COLO829 (cell line): Measurements from ENCODE around the gene GPR35.
A peak's percentile ranks its signal among the peaks of the same experiment; 100 is the strongest.

Experiments used
- DNase-seq: peaks from one replicate; pipeline ENCODE4 v3.0.0; 2012; ENCODE audit warnings: low spot score

The GPR35 gene, protein sequence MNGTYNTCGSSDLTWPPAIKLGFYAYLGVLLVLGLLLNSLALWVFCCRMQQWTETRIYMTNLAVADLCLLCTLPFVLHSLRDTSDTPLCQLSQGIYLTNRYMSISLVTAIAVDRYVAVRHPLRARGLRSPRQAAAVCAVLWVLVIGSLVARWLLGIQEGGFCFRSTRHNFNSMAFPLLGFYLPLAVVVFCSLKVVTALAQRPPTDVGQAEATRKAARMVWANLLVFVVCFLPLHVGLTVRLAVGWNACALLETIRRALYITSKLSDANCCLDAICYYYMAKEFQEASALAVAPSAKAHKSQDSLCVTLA

DNA sequence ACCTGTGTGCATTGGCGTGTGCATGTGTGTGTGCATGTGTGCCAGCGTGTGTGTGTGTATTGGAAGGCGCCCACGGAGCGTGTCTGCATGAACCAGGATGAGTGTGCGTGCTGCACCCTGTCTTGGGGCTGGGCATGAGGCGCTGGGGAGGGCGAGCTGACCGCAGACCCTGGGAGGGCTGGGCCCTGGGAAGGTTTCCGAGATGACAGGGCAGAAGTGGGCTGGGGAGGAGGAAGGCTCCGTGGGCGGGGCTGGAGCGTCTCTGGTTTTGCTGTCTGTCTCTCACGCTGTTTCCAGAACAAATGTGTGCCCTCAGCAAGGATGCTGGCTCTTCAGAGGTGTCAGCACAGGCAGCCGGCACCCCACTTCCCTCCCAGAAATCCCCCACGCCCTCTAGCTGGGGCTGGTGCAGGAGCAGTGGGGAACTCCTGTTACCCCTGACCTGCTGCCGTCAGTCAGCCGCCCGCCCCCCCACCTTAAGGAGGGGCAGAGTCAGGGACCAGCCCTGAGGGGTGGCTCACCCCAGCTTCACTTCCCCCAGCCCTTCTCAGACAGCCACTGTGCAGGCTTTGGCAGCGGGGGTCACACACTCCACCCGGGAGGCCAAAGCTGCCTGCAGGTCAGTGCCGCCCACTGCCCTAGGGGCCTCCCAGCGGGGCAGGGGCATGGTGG, at the start of gene GPR35:
Gene GPR35 (plus strand): TSS at position 531 of the 672 bp plus-strand sequence. CDS start 4,473 bp downstream, outside the sequence.
- DNase-seq = no peak

DNA sequence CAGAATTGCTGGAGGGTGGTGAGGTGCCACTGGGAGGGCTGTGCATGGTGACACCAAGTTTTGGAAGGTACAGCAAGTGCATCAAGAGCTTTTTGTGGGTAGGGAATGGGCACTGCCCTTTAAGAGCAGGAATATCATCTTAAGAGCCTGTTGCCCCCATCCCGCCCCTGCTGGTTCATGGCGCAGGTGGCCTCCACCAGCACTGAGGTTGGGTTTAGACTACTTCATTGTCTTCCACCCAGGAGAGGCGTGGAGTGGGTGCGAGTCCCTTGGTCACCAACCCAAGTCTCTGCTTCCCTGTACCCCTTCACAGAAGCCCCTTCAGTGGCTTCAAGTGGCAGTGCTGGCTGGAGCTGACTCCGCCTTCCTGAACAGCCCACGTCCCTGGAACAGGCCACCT, 49.2 kb upstream of the GPR35 start:
- no peak for DNase-seq

DNA sequence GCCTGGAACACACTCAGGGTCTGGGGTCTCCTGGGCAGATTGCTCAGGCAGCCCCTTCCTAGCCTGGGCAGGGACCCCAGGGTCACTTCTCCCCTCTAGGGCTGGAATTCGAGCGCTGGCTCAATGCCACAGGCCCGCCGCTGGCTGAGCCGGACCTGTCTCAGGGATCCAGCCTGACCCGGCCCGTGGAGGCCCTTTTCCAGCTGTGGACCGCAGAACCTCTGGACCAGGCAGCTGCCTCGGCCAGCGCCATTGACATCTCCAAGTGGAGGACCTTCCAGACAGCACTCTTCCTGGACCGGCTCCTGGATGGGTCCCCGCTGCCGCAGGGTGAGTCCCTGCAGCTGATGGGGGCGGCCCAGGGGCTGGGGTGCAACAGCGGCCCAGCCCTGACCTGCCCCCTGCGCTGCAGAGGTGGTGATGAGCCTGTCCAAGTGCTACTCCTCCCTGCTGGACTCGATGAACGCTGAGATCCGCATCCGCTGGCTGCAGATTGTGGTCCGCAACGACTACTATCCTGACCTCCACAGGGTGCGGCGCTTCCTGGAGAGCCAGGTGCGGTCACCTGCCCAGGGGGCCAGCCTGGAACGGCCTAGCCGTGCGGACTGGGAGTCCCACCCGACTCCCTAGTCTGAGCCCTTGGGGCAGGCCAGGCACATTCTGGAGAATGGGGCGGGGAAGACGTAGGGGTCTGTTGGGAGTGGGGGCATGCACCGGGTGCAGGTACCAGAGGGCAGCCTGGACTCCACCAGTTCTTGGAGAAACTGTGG, 48.7 kb upstream of the GPR35 start:
- no peak for DNase-seq

DNA sequence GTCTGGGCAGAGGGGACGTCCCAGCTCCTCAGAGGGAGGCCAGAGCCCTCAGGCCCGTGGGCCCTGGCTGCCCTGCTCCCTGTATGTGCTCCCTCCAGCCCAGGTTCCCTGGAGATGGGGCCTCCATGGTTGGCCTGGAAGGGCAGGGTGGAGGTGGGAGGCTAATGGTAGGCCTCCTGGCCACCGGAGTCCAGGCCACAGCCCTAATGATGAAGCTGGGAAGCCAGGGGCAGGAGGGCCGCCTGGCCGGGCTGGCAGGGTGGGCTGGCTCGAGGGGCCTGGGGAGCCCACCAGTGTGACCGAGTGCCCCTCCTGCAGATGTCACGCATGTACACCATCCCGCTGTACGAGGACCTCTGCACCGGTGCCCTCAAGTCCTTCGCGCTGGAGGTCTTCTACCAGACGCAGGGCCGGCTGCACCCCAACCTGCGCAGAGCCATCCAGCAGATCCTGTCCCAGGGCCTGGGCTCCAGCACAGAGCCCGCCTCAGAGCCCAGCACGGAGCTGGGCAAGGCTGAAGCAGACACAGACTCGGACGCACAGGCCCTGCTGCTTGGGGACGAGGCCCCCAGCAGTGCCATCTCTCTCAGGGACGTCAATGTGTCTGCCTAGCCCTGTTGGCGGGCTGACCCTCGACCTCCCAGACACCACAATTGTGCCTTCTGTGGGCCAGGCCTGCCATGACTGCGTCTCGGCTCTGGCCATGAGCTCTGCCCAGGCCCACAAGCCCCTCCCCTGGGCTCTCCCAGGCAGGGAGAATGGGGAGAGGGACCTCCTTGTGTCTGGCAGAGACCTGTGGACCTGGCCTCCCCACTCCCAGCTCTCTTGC, 47.8 kb upstream of the GPR35 start:
- no peak for DNase-seq

DNA sequence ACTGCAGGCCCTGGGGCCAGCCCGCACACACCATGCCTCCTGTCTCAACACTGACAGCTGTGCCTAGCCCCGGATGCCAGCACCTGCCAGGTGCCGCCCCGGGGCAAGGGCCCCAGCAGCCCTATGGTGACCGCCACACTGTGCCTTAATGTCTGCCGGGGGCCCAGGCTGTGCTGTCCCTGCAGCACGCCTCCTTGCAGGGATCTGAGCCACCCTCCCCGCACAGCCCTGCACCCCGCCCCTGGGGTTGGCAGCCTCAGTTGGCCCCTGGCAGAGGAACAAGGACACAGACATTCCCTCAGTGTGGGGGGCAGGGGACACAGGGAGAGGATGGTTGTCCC, 47.2 kb upstream of the GPR35 start:
- no peak for DNase-seq

DNA sequence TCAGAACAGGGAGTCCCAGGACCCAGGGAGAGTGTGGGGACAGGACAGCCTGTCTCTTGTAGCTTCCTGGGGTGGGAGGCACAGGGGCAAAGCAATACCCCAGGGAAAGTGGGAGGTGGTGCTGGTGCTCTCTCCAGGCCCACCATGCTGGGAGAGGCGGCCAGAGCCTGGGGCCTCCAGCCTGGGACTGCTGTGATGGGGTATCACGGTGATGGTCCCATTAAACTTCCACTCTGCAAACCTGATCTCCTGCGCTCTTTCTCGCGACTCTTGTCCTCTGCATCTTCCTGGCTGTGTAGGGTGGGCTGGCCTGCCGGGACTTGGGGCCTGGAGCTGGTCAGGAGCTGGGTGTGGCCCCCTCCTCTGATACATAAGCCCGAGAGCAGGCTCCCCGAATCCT, 46.8 kb upstream of the GPR35 start:
- no peak for DNase-seq

DNA sequence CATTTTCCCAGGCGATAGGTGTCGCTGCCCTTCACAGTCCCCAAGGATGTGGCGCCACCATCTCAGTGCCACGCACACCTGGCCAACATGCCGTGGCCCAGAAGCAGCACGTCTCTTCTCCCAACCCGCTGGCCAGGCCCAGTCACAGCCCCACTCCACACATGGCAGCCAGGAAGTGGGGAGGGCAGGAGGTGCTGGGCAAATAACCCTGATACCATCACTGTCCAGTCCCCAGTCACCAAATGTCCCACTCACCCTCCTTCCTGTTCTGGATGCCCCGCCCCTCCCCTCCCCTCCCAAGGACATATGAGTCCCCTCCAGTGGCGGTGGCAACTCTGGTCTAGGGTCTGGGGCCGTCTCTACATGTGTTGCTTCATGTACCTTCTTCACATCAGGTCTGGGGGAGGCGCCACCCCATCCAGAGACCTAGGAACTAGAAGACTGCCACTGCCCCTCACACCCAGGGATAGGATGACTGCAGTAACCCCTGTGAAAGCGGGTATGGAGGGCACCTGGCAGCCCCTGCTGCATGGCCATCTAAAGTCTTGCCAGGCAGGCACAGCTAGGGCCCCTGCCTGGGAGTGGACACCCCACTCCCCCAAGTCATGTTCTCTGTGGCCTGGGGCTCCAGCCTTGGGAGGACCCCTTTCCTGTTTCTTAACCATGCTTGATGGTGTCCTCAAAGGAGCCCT, 46.1 kb upstream of the GPR35 start:
- no peak for DNase-seq

DNA sequence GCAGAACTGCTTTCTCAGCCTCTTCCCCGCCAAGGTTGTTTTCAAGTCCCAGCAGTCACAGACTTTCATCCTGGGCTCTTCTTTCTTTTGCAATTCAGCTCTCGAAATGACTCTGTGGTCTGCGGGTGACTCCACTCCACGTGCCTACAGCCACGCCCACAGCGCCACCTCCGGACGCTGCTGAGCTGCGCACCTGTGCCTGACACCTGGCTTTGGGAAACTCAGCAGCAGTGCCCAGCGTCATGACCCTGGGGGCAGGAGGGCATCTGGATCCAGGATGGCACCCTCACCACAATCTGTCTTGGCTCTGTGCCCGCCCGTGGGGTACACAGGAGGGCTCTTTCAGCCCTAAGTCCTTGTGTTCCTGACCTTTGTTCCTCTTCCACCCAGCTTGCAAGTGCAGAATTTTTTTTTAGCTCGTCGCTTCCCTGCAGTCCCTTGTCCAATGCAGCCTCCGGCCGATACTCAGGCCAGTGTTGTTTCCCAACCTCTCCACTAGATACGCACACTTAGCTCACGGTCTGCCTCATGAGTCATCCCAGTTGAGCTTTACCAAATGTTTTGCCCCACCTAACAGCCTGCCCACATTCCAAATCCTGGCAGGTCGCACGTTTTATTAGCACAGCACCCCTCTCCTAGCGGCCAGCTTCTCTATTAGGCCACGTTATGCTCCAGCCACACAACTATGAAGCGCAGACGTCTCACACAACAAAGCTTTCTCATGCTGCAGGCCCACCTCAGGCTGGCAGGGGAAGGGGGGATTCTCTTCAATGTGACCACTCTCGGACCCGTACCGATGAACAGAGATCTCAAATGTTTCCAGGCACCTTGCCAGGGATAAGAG, 45.3 kb upstream of the GPR35 start:
- no peak for DNase-seq

DNA sequence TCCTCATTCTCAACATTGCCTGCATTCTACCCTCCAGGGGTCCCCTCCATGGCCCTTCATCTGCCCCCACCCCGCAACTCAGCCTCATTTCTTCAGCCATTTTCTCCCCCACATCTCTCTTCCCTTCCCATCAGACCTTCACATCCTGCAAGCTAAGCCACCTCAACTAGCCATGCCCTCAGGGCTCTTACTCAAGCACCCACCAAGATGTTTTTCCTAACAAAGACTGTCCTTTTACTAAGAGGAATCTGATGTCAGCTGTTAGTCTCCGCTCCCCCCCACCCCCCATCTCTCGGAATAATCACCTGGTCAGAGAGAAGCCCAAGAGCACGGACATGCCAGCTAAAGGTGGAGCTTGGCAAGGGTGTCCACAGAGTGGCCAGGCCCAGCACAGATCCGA, 43.5 kb upstream of the GPR35 start:
- DNase-seq = peak; percentile 46

DNA sequence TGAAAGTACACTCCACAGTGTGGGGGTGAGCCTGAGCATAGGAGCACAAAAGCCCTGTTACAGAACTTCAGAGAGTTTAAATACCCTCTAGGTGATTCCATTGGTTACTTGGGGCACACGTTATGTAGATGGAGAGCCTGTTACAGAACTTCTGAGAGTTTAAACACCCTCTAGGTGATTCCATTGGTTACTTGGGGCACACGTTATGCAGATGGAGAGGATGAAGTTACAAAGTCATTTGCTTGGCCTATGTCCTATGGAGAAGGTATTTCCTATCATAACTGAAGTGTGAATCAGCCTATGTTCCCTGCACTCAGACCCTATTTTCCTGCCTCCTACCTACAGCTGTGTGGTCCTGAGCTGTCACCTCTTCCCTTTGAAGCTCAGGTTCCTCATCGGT, 42.5 kb upstream of the GPR35 start:
- no peak for DNase-seq

DNA sequence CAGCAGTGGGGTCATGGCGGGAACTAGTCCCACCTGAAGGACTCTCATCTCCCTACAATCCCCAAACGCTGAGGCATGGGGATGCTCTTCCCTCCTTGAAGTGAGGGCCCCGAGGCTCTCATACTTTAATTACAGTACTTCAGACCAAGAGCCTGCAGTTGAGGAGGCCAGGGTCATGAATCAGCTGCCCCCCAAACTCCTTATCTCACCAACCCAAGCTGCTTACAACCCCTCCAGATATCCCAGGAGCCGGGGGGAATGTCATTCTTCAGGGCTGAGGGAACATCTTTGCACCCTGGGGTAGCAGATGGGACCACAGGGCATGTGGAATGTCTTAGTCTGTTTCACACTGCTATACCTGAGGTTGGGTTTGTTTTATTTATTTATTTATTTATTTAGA, 41.5 kb upstream of the GPR35 start:
- no peak for DNase-seq

DNA sequence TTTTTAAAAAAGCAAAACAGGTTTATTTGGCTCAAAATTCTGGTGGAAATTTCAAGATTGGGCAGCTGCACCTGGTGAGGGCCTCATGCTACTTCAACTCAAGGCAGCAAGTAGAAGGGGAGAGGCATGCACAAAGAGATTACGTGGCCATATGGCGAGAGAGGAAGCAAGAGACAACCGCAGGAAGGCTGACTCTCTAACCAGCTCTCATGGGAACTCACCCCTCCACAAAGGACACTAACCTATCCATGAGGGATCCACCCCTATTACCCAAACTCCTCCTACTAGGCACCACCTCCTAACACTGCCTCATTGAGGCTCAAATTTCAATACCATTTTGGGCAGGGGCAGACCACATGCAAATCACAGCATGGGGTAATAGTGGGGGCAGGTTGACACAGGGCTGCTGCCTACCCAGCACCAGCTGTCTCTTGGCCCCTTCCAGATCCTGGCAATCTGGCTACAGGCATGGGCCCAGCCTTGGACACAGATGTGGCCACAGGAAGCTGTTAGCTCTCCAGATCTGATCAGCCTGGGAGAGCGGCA, 40.7 kb upstream of the GPR35 start:
- DNase-seq = no peak

DNA sequence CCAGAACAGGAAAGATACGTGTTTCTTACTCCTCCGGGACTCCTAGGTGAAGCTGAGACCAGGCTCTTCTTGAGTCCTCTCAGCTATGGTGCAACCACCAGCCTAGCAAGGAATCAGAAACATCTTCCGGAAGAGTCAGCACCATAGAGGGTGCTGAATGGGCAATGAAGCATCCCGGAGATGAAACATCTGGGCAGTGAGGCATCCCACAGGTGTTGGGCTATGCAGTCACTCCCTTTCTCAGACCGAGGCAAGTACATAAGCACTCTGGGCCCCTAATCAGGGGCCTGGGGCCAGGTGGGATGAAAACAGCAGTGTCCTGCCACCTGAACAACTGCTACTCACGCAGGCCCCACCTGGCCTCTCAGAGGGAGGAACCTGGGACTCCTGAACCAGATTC, 40.2 kb upstream of the GPR35 start:
- no peak for DNase-seq

DNA sequence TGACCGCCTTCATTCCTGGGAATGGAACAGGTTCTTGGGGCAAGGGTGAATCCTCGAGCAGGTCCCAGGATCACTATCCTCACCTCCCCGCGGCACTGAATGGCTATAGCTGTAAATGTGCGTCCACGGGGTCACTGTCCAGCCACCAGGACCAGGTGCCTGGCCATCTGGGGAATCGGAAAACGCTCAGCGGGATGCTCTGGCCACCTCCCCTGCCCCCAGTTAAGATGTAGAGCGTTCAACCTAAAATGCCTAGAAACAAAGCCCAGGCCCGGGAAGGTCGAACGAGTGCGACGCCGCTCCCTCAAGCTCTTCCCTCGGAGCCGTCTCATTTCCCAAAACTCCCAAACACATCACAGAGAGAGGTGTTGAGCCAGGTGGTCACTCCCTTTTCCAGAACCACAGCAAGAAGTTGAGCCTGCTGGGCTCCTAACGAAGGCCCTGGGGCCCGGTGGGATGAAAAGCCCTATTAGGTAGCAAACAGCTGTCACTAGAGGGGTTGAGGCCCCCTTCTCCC, 39.5 kb upstream of the GPR35 start:
- DNase-seq = no peak

DNA sequence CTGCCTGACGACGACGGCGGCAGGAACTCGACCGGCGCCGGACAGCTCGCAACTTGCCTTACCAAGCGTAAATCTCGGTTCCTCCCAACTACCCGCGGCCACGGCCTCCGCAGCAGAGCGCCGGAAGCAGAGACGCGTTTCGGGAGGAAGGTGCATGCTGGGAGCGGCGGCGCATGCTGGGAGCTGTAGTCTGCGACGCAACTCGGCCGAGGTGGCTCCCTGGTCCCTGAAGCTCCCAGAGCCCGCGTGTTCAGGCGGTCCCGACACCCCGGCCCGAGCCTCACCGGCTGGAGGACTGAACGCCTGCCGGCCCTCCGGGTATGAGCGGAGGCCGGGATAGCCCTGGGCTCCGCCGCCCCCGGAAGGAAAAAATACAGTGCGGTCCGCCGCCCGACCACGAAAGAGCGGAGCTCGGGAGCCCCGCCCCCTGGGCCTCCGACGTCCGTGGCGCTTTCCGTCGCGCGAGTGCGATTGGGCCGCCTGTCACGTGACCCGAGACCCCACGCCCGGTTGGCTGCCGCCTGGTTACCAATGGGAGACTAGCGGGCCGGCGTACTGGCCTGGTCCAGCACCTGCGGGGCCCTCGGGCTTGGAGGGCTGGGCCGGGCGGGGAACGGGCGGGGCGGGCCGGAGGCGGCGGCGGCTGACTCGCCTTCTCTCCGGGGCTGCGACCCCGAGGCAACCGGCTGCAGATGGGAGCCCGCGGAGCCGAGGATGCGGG, 38.9 kb upstream of the GPR35 start, which contains the start of gene CAPN10:
Gene CAPN10 (plus strand): TSS at position 537 of the 721 bp plus-strand sequence. CDS start 178 bp downstream, at position 715.
- peak; percentile 85 for DNase-seq

DNA sequence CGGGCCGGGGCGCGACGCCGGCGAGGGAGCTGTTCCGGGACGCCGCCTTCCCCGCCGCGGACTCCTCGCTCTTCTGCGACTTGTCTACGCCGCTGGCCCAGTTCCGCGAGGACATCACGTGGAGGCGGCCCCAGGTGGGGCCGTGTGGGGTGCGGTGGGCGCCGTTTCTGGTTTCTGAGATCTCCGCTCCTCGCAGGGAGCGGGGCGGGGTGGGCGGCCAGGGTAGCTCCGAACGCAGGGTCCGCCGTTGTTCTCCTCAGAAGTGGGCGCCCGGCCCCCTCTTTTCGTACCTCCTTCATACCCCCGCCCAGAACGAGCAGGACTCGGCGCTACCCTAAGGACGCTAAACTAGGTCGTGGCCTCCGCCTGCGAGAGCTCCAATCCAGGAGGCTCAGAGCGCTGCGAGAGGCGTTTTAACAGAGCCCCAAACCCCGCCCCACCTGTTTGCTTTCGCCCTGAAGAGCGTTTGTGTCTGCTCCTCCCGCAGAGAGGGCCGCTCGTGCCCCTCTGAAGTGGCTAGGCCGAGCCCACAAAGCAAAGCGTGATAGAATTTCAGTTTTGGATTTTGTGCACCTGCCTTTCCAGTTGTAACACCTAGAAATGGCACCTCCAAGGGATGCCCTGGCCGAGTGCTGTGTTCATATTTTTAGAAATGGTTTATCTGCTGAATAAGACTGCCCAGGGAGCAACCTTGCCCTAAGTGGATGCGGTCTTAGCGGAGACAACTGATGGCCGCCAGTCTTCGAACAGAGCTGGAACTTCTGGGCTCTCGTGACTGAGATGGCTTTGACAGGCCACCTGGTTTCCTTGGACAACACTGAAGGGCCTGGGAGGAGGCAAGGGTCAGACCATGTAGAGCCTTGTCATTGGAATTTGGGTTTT, 38.1 kb upstream of the GPR35 start:
- no peak for DNase-seq

DNA sequence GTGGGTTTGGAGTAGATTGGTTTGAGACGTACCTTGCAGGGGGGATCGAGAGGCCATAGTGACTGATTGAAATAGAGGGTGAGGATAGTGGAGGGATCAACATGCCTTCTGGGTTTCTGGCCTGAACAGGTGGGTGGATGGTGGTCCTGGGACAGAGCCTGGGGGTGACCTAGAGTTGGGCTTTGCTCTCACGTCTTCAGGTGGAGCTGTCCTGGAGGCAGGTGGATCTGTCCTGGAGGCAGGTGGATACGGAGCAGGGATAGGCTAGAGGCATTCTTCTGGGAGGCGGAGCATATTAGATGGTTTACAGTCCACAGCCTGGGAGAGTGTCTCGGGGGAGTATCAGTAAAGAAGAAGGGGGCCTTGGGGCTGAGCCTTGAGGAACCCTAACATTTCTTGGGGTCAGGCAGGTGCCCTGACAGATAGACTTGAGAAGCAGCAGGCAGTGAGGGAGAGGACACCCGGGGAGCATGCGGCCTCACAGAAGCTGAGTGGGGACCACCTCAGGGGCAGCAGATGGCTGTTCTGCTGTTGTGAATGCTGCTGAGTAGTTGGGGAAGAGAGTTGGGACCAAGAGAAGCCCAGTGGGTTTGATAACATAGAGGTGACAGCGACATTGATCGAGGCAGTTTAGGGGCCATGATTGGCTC, 37.1 kb upstream of the GPR35 start:
- DNase-seq = no peak

DNA sequence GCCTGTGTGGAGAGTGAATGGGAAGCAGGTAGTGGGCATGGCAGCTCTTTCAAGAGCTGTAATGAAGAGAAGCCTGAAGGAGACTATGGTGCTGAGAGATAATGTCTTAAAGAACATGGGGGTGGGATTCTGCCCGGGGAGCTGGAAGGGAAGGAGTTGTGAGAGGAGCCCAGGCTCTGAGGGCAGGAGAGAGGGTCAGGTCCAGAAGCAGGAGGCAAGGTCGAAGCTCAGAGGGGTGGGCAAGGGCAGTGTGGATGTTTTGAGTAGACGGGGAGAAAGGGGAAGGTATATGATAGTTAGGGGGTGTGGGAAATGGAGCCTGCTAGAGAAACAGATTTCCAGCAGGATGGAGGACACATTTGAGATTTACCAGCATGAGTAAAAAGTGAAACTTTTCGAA, 36.6 kb upstream of the GPR35 start:
- no peak for DNase-seq
